IgD-negative memory B cell (primary cell): ENCODE data around the gene TK1. TPM values are rescaled to one million over a fixed set of nuclear protein-coding genes. Genes with fewer than 3 reads are reported as not detected.
"Not testable (repeated sequence)": the region's sequence is repeated elsewhere in the genome, so short reads cannot be mapped to it uniquely, and the experiment has no call there.

ENCODE experiments used
- H3K27ac Mint-ChIP-seq, 3 donors: one replicate each; pipeline ENCODE4 v1.8.0; 2020 to 2022; ENCODE audit warnings: mild to moderate bottlenecking in 3 of 3, mixed read lengths in 3 of 3, moderate library complexity in 1 of 3
- H3K27me3 Mint-ChIP-seq: one replicate; pipeline ENCODE4 v1.8.0; 2021; ENCODE audit warnings: mixed read lengths
- H3K36me3 Mint-ChIP-seq: one replicate; pipeline ENCODE4 v1.8.0; 2020; ENCODE audit warnings: mild to moderate bottlenecking, mixed read lengths
- H3K4me1 Mint-ChIP-seq, 3 donors: one replicate each; pipeline ENCODE4 v1.8.0; 2020 to 2022; ENCODE audit warnings: mixed read lengths in 3 of 3, mild to moderate bottlenecking in 1 of 3
- H3K4me3 Mint-ChIP-seq, 4 donors: one replicate each; pipeline ENCODE4 v1.8.0; 2020 to 2022; ENCODE audit warnings: mild to moderate bottlenecking in 4 of 4, mixed read lengths in 4 of 4, moderate library complexity in 3 of 4
- H3K9me3 Mint-ChIP-seq, 3 donors: one replicate each; pipeline ENCODE4 v1.8.0; 2020 to 2021; ENCODE audit warnings: mixed read lengths in 3 of 3, mild to moderate bottlenecking in 1 of 3
- polyA plus RNA-seq: library from polyadenylated mRNA; unstranded; fragments of 300-500 nt; fragmentation: Illumina TruSeq; gene quantifications from one replicate; pipeline ENCODE4 v1.2.3, GENCODE V29; 2021

Gene TK1
- 7.0 TPM for polyA plus RNA-seq

DNA sequence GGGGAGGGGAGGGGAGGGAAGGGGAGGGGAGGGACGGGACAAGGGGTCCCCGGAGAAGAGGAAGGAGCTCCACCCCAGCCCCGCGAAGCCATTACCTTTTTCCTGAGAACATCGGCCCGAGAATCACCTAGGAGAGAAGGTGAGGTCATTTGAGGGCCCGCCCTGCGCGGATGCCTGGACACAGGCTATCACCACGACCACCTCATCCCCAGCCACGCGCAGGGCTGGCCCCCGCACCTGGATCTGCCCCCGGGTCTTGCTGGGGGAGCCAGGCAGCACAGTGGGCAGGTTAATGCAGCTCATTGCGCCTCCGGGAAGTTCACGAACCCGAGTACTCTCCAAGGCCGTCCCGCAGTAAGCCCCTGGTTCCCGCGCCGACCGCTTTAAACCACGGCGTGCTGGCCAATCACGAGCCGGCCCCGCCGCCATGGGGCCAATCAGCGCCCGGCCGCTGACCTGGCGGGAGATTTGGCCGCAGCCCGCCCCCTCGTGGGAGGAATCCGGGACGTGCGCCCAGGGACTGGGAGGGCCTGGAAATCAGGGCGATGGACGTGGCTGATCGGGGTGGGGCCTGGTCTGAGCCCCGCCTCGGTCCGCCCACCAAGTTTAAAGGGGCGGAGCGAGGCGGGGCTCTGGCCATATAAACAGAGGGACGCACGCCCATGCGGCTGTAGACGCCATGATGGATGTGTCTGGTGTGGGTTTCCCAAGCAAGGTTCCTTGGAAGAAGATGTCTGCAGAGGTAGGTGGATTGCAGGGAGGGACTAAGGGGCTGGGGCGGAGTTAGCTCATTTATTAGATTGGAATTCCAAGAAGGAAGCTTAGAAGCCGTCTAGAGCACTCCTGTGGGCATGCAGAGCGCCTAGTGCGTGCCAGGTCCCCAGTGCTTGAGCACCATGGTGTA is at the start of gene TK1, which contains the start of gene AFMID:
TSS of gene TK1 (minus strand) at position 361 of the 904 bp plus-strand sequence. CDS start at position 303, 58 bp downstream.
TSS of gene AFMID (plus strand) at position 671 of the 904 bp plus-strand sequence. CDS start at position 680, 9 bp downstream.
- H3K36me3 Mint-ChIP-seq, result peaks cover 2% of the 10 kb centered on the region
- H3K27me3 Mint-ChIP-seq, result no peaks in the 10 kb centered on the region
- H3K9me3 Mint-ChIP-seq, result no peaks in the 10 kb centered on the region
- H3K4me3 Mint-ChIP-seq, result peak within 1 kb of the TSS; percentile 79 to 96 (median 94)
- H3K4me1 Mint-ChIP-seq, result peaks cover 12 to 28% (median 25%) of the 10 kb centered on the region in 3 donors
- peak within 1 kb of the TSS; percentile 42 to 90 (median 85) for H3K27ac Mint-ChIP-seq

DNA sequence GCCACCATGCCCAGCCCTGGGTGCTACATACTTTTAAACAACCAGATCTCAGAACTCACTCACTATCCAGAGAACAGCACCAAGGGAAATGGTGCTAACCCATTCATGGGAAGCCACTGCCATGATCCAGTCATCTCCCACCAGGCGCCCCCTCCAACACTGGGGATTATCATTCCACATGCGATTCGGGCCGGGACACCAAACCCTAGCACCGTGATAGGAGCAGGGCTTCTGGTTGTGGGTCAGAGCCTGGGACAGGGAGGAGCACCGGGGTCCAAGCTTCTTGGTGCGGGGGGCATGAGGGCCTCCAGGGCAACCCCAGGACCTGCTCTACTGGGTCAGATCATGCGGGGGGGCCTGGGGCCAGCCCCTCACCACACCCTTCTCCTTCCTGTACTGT is 49.0 kb upstream of the TK1 start:
- peaks cover 5% of the 10 kb centered on the region in 3 donors for H3K4me1 Mint-ChIP-seq
- no peaks in the 10 kb centered on the region for H3K36me3 Mint-ChIP-seq
- H3K27ac Mint-ChIP-seq, result no peak overlapping the region
- no peaks in the 10 kb centered on the region for H3K9me3 Mint-ChIP-seq
- peaks cover 15% of the 10 kb centered on the region for H3K27me3 Mint-ChIP-seq
- no peak overlapping the region for H3K4me3 Mint-ChIP-seq

- peaks cover 23% of the 10 kb centered on the region for H3K27me3 Mint-ChIP-seq
- H3K9me3 Mint-ChIP-seq, H3K4me1 Mint-ChIP-seq, H3K36me3 Mint-ChIP-seq, H3K4me3 Mint-ChIP-seq: not testable (repeated sequence)
- peak overlapping the region in 1 of 3 donors; percentile 35 for H3K27ac Mint-ChIP-seq
Observed at GRCh38 chr17:78235022-78235421, 48.2 kb upstream of the TK1 start.

- peak overlapping the region in 1 of 3 donors; percentile 35 for H3K27ac Mint-ChIP-seq
- H3K9me3 Mint-ChIP-seq, result no peaks in the 10 kb centered on the region
- H3K27me3 Mint-ChIP-seq, result peaks cover 26% of the 10 kb centered on the region
- no peak overlapping the region for H3K4me3 Mint-ChIP-seq
- peaks cover 3 to 8% (median 4%) of the 10 kb centered on the region in 3 donors for H3K4me1 Mint-ChIP-seq
- H3K36me3 Mint-ChIP-seq, result no peaks in the 10 kb centered on the region
Observed at GRCh38 chr17:78234261-78234865, 47.5 kb upstream of the TK1 start.

GRCh38 chr17:78233678-78234077 is 46.8 kb upstream of the TK1 start:
- H3K36me3 Mint-ChIP-seq, result no peaks in the 10 kb centered on the region
- no peaks in the 10 kb centered on the region for H3K9me3 Mint-ChIP-seq
- H3K4me1 Mint-ChIP-seq, result peaks cover 0 to 7% (median 2%) of the 10 kb centered on the region in 3 donors
- H3K27ac Mint-ChIP-seq, result no peak overlapping the region
- peaks cover 26% of the 10 kb centered on the region for H3K27me3 Mint-ChIP-seq
- H3K4me3 Mint-ChIP-seq, result no peak overlapping the region

GRCh38 chr17:78232859-78233173 is 46.0 kb upstream of the TK1 start:
- Mint-ChIP-seq H3K36me3 (no peaks in the 10 kb centered on the region), H3K4me3 (peak overlapping the region in 1 of 4 donors; percentile 0), H3K27me3 (peaks cover 26% of the 10 kb centered on the region), H3K9me3 (no peaks in the 10 kb centered on the region), H3K4me1 (peaks cover 0 to 7% (median 2%) of the 10 kb centered on the region in 3 donors), H3K27ac (peak overlapping the region in 1 of 3 donors; percentile 1)

GRCh38 chr17:78231991-78232858 is 45.4 kb upstream of the TK1 start:
- H3K36me3 Mint-ChIP-seq, result no peaks in the 10 kb centered on the region
- peaks cover 0 to 7% (median 2%) of the 10 kb centered on the region in 3 donors for H3K4me1 Mint-ChIP-seq
- no peaks in the 10 kb centered on the region for H3K9me3 Mint-ChIP-seq
- H3K27ac Mint-ChIP-seq, result peak overlapping the region in 1 of 3 donors; percentile 1
- peak overlapping the region in 2 of 4 donors; percentile 39 to 50 for H3K4me3 Mint-ChIP-seq
- H3K27me3 Mint-ChIP-seq, result peaks cover 31% of the 10 kb centered on the region

DNA sequence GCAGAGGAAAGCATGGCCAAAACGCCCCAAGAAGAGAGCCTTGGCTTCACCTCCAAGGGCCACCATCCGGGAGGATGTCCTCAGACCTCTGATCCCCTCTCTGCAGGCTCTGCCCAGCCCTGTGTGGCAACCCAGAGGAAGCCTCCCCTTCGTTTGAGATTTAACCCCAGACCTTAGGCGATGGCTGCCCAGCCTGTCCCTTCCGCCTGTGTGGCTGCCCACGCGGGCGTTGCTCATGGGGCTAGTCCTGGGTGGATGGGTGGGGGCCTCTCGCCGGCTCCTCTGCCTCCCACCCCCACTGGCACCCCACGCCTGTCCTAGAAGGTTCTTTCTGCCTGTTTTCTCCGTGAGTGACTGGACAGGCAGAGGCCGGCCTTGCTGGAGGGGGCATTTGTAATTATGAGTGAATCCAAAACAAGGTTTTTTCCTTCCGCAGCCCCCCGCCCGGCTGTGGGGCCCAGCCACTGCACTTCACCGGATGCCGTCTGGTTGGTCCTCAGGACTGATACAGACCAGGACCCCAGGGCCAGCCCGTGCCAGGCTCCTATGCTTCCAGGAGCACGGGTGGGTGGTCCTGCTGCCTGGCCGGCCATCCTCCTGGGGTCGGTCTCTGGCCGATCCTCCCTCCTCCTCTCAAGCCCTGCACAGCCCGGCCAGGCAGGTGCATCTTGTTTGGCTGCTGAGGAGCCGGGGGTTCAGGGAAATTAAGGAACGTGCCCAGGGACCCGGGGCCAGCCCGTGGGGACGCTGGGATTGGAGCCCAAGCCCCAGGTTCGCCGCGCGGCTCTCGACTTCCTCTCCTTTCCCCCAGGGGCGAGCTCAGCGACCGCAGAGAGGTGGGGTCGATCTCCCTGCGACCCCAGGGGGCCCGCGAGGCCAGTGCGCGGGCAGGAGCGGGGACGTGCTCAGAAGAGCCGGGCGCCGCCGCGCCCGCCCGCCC is 44.4 kb upstream of the TK1 start, which contains the start of gene TMEM235:
TSS of gene TMEM235 (plus strand) at position 636 of the 940 bp plus-strand sequence. CDS start 393 bp downstream, outside the sequence.
- Mint-ChIP-seq H3K4me1 (peaks cover 0 to 10% (median 0%) of the 10 kb centered on the region in 3 donors), H3K4me3 (peak within 1 kb of the TSS in 3 of 4 donors; percentile 45 to 61 (median 50)), H3K36me3 (no peaks in the 10 kb centered on the region), H3K27me3 (peaks cover 39% of the 10 kb centered on the region), H3K9me3 (no peaks in the 10 kb centered on the region), H3K27ac (peak within 1 kb of the TSS in 2 of 3 donors; percentile 21 to 81)

- Mint-ChIP-seq H3K9me3 (no peaks in the 10 kb centered on the region), H3K36me3 (no peaks in the 10 kb centered on the region), H3K4me3 (peak overlapping the region in 2 of 4 donors; percentile 48 to 61), H3K4me1 (peaks cover 0 to 10% (median 0%) of the 10 kb centered on the region in 3 donors), H3K27me3 (peaks cover 39% of the 10 kb centered on the region), H3K27ac (peak overlapping the region in 2 of 3 donors; percentile 21 to 81)
Observed at GRCh38 chr17:78230252-78230962, 43.6 kb upstream of the TK1 start.

DNA sequence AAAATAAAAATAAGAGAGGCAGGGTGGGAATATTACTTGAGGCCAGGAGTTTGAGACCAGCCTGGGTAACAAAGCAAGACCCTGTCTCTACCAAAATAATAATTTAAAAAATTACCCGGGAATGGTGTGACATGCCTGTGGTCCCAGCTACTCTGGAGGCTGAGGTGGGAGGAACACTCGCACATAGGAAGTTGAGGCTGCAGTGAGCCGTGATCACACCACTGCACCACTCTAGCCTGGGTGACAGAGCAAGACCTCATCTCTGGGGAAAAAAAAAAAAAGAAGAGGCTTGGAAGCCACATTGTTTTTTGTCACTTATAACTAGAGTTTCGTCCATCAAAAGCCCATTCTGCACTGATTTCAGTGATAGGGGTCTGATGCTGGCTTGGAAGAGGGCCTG is 41.3 kb upstream of the TK1 start:
- H3K27ac Mint-ChIP-seq, result no peak overlapping the region
- H3K27me3 Mint-ChIP-seq, result peaks cover 39% of the 10 kb centered on the region
- H3K36me3 Mint-ChIP-seq, result no peaks in the 10 kb centered on the region
- H3K4me3 Mint-ChIP-seq, result no peak overlapping the region
- H3K4me1 Mint-ChIP-seq, result peaks cover 0 to 10% (median 0%) of the 10 kb centered on the region in 3 donors
- H3K9me3 Mint-ChIP-seq, result no peaks in the 10 kb centered on the region

DNA sequence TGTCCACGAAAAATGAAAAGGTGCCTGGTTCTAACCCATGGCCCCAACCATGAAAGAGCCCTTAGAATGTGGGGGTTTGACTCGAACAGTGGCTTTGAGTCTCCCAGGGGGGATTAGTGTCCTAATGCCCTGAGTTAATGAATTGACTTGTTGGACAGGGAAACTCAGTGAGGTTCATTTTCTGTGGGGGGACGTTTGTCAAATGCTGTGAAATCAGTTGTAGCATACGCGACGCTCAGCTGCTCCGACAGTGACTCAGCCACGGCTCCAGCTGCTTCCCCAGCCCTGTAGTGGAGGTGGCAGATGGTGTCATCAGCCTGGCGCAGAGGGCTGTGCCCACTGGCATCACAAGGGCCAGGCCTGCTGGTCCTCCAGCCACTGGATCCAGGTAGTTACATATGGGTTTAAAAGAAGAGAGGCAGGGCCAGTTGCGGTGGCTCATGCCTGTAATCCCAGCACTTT is 40.6 kb upstream of the TK1 start:
- Mint-ChIP-seq H3K27ac (no peak overlapping the region), H3K36me3 (peaks cover 1% of the 10 kb centered on the region), H3K4me1 (peaks cover 0 to 7% (median 0%) of the 10 kb centered on the region in 3 donors), H3K27me3 (peaks cover 34% of the 10 kb centered on the region), H3K4me3 (no peak overlapping the region), H3K9me3 (no peaks in the 10 kb centered on the region)

DNA sequence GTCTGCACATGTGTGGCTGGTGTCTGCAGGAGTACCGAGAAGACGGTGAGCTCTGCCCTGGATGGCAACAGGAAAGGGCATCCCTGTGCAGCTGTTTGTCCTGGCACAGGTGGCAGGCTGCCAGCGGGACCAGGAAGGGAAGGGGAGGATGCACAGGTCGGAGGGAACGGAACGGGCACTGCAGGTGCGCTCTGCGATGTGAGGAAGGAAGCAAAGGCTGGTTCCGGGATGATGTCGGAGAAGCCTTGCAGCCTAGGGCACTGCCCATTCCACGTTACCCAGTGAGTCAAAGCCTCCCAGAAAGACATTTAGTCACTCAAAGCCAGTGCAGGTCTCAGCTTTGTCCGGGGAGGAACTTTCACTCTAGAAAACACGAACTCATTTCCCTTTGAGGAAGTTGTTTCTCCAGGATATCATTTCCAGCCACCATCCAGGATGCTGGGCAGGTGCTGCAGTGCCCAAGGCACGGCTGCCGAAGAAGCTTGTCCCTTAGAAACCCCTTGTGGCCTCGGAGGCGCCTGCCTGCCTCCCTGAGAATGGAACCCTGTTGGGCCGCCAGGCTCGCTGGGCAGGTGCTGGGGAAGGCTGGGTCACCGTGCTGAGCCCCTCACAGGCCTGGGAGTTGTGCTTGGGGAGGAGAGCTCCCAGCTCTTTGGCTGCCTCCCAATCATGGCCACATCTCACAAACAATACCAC is 40.1 kb upstream of the TK1 start:
- H3K27ac Mint-ChIP-seq, result no peak overlapping the region
- H3K4me3 Mint-ChIP-seq, result no peak overlapping the region
- peaks cover 30% of the 10 kb centered on the region for H3K27me3 Mint-ChIP-seq
- H3K36me3 Mint-ChIP-seq, result peaks cover 1% of the 10 kb centered on the region
- peaks cover 0 to 7% (median 0%) of the 10 kb centered on the region in 3 donors for H3K4me1 Mint-ChIP-seq
- no peaks in the 10 kb centered on the region for H3K9me3 Mint-ChIP-seq
